SK-N-SH treated with all-trans-retinoic acid at 6 μM for 48 hours (cell line): Measurements from ENCODE around the gene ZNF205.

Source experiments
- ISL1 ChIP-seq: fragments of 250-450 bp; sonication (Bioruptor Pico); IDR thresholded peaks from 2 replicates; pipeline ENCODE4 v2.1.2; 2022; ENCODE audit warnings: mild to moderate bottlenecking, moderate library complexity
- RARB ChIP-seq: fragments of 250-450 bp; sonication (Bioruptor Pico); IDR thresholded peaks from 2 replicates; pipeline ENCODE4 v1.8.0; 2021; ENCODE audit warnings: mild to moderate bottlenecking, moderate library complexity
- TCF4 ChIP-seq: fragments of 250-450 bp; sonication (Bioruptor Pico); IDR thresholded peaks from 2 replicates; pipeline ENCODE4 v1.8.0; 2021; ENCODE audit warnings: mild to moderate bottlenecking, moderate library complexity, borderline replicate concordance
- ZFP30 ChIP-seq: fragments of 450-650 bp; formaldehyde crosslinking; IDR thresholded peaks from 2 replicates; pipeline ENCODE4 v1.5.0; 2022; ENCODE audit warnings: mild to moderate bottlenecking, moderate library complexity

DNA sequence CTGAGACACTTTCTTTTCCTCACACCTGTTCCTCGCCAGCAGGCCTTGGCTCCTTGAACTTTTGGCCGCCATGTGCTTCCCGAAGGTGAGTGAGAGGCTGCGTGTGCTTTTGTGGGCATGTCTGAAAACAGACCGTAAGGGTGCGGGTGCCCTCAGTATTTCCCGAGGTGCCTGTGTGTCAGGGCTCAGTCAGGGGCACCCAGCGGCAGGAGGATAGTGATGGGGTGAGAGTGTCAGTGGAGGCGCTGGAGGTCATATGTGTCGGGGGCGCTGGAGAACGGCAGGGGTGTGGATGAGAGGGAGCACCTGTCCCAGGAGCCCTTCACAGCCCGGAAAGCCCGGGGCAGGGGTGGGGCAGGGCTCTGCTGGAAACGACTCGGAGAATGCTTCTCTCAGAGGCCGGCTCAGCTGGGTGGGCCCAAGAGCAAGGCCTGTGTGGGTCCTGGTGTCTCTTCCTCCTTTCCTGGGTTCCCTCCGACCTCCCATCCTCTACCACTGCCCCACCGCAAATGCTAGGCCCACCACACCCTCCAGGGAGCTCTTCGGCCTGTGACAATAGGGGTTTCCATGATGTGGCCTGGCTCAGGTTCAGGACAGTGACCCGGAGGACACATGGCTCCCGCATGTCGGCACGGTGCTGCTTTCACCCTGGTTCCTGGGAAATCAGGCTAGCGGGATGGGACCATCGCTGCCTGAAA is 46.5 kb upstream of the ZNF205 start:
- TF ChIP-seq ZFP30 (CRISPR knock-in tag) (no peak), RARB (no peak), ISL1 (CRISPR knock-in tag) (no peak), TCF4 (CRISPR knock-in tag) (no peak)
